Measurements from ENCODE around the gene B3GALT2.

Gene B3GALT2

DNA sequence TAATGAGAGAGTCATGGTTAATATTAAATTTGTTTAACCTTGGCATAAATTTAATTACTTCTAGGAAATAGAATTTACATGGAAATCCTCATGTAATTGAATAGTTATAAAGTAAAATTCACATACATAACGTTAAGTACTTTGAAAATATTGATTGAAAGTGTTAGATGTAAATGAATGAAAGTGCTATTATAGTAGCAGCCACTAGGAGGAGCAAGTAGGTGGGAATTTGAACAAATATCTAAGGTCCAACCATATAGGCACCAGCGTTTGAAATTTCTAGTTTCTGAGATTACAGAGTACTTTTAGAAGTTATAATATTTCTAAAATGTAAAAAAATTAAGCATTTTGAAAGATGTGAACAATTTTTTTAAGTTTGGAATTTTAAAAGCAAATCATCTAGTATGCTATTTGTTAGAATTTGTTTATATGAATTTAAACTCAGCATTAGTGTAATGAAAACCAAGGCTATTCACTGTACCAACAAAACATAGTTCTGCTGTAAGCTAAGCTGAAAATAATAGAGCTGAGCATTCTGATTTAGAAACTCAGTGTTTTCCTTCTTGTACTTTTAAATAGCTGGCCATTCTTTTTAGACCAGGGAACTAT is 3.3 kb downstream of the B3GALT2 start:
- DNase-seq = peak in 1 of 56 donors; percentile 38

- peak in 1 of 56 donors; percentile 9 for DNase-seq
These were observed 4.4 kb downstream of the B3GALT2 start for GRCh38 chr1:193181985-193182384.

- no peak for DNase-seq
These were observed 4.9 kb downstream of the B3GALT2 start for GRCh38 chr1:193181536-193181935.

DNA sequence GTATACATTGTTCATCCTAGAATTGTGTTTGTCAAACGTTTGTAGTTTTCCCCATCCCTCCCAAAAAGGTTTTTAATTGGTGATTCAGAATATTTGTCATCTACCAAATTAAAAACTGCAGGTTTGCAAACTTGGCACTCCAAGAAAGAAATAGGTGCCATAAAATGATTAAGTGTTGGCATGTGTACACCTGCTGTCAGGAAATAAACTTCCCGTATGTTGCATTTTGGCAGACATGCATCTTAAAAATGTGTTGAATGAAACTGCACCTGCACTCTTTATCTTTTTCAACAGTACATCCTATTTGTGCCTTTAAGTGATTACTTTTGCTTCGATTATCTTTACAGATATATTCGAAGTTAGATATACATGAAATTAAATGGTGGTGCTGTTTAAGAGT is 7.3 kb downstream of the B3GALT2 start:
- no peak for DNase-seq

DNA sequence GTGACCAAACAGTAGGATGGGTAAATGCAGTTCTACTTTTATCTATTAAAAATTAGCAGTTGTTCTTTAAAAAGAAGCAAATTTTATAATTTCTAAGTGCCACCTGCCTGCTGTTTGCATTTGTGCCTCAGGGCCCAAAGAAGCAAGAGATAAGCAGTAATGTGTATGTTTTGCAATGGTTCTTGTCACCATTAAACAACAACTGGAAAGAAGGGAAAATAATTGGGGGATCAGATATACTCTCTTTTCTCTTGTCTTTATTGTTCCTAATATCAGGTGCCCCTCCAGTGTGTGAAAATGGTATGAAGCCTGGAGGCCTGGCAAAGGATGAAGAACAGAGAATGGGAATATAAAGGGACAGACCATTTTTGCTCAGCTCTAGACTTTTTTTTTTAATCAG is 9.6 kb downstream of the B3GALT2 start:
- DNase-seq = no peak

DNA sequence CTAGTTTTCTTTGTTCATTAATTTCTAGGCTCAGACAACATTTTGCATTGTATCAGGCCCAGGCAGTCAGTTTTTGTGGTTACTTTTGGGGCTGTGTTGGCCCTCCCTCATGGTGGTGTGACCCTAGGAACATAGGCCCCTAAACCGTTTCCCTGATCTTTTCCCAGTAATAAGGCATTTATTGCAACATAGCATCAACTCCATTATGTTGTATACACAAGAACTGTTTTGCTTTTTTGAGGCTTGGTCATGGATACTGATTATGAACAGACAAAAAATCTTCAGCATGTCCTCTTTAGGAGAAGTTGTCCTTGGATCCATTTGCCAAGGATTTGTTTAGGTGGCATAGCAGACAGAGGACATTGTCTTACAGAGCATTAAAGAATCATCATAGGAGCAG is 10.3 kb downstream of the B3GALT2 start:
- DNase-seq = no peak

GRCh38 chr1:193157360-193157759 is 29.1 kb downstream of the B3GALT2 start:
- DNase-seq = no peak

DNA sequence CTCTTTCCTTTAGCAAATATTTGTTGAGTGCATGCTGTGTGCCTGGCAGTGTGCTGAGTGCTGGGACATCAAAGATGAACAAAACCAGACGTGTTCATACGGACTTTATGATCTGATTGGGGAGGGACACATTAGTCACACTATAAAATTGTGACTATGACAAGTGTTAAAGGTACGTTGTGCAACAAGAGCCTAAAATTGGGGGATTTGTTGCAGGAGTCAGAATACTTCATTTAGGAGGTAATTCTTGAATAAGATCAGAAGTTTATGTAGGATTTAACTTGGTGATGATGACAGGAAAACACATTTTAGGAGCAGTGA is 29.6 kb downstream of the B3GALT2 start:
- no peak for DNase-seq

DNA sequence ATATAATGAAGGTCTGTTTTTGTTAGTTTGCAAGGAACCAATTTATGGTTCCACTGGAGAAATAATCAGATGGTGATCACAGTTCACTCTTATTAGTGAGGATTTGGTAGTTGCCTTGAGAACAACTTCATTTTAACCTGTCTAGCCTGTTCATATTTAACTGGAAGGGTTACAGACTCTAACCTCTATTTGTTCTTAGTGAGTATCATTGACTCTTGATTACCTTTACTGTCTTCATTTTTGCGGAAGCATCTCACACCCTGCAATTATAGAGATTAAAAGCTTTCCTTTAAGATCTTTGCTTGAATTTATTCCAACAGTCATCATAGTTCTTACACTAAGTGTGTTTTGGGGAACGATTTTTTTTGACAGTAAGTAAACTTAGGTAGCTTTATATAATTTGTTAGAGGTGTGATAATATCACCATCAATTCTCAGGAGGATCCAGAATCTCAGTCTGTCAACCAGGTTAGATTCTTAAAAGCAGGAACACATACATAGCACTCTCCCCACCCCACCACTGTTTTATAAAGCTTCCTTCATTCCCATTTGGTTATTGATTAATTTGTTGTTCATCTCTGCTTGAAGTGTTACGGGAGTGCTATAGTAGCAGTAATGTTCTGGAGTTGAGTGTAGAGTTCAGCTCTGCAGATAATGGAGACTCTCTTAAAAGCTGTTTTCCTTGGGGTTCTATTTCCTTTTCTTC is 30.1 kb downstream of the B3GALT2 start:
- no peak for DNase-seq

GRCh38 chr1:193144999-193145398 is 41.4 kb downstream of the B3GALT2 start:
- DNase-seq = no peak

DNA sequence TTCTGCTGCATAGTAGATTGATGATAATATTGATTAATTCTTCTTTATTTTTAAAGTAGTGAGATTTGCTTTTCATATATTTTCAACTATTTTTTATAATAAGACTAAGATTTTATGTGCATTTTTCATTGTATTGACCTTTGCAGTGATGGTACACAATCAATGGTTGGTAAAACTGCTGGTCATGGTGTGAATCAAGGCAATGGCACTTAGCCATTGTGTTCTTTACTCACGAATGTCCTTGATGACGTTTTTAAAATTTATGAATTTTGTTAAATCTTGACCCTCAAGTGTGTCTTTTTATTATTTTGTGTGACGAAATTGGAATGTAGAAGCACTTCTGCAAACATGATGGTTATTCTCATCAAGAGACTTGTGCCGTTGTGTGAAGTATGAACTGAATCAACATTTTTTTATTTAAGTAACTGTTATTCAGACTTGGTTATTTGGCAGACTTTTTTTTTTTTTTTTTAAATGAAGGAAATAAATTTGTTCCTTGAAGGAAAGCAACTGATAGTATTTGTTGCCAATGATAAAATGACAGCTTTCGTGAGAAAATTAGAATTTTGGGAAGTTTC is 42.0 kb downstream of the B3GALT2 start:
- no peak for DNase-seq

DNA sequence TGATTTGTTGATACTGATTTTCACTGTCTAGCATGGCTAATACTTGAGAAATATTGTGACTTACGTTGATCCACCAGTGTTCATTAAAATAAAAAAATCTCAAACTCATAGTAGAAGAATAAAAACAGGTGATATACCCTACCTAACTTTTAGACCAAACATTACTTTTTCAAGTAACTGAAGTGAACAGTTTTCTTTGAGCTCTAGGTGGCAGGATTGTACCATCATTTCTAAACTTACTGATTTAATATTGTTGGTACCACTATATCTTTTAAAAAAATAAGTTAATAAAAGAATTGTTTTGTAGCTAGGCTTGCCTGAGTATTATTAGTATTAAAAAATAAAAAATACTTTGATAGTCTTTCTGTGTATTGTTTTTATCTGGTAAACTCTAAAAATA is 43.1 kb downstream of the B3GALT2 start:
- no peak for DNase-seq

- DNase-seq = no peak
These were observed 44.0 kb downstream of the B3GALT2 start for GRCh38 chr1:193142409-193142808.

- no peak for DNase-seq
These were observed 44.6 kb downstream of the B3GALT2 start for GRCh38 chr1:193141804-193142203.

DNA sequence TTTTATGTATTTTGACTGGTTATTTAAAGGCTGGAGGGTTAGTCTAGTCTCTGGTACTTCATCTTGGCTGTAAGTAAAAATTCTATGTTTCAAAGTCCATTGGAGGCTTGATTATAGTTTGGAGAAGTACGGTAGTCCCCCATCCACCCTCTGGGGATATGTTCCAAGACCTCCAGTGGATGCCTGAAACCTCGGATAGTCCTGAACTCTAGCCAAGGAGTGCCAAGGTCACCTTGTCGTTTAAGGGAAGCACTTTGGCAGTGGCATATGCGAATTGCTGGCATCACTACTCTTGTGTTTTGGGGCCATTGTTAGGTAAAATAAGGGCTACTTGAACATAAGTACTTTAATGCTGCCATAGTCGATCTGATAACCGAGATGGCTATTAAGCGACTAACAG is 46.2 kb downstream of the B3GALT2 start:
- DNase-seq = no peak

DNA sequence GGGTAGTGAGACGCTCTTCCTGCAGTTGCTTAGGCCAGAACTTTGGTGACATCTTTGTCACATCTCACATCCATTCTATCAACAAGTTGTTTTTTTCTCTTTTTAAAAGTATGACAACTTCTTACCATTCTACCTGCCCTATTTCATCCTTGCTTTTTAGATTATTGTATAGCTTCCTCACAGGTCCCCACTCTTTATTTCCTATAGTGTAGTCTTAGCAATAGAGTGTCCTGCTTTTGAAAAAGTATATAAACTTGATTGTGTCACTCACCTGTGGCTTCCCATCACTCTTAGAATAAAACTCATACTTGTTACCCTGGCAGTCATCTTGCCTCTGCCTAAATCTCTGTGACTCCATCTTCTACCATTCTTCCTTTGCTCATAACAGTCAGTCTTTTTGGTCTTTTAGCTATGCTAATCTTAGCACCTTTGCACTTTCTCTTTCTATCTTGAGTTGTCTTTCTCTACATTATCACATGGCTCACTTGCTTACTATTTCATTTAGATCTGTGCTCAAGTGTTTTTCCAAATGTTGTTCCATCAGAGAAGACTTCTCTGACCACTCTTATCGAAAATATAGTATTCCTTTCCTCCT is 55.0 kb downstream of the B3GALT2 start:
- no peak for DNase-seq
